ENCODE data around the gene ASXL1.
A peak's percentile ranks its signal among the peaks of the same experiment; 100 is the strongest.

DNA sequence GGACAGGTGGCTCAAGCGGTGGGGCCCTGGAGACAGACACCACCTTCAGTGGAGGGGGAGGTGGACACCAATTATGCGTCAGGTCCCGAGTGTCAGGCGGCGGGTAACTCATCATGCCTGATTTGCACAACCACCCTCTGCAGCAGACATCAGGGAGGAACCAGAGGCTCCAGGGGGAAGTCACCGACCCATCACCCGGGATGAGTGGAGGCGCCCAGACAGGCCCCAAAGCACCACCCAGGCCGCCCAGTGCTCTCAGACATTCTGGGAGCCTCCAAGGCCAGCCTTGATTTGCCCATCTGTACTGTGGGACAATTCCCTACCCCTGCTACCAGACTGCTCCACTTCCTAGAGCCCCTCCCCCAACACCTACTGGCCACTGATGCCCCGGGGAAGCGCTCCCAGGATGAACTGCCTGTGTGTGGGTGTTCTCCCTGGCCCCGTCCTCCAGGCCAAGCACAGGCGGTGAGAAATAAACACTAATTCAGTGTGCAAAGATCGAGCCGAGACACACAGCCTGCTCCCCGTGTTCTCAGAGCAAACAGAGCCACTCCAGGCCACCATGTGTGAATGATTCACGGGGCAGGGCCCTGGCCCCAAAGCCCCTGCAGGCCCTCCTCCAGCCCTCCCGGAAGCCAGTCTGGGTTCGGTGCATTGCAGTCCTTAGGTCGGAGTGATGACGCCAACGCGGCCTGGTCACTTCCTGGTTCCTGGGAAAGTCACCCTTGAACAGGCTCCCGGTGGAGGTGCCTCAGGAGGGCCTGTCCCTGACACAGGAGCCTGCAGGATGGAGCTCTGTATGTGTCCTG is 107.2 kb downstream of the ASXL1 start:
- 0 out of 2 replicates have a peak, but pooled peaks have one; percentile 42 for TF ChIP-seq SIN3A (IDR thresholded peaks at IDR 0.05; ENCODE audit: borderline replicate concordance, insufficient read depth, low read length)
- TF ChIP-seq TAF1 (IDR thresholded peaks at IDR 0.05; ENCODE audit: borderline replicate concordance, insufficient read depth, low read length) = peak; percentile 60; the same call in 1 of the 2 replicates

Measured in PFSK-1 (cell line).